GM18505 (cell line): ENCODE data around the gene CDC14A.
"Not testable (repeated sequence)": the region's sequence is repeated elsewhere in the genome, so short reads cannot be mapped to it uniquely, and the experiment has no call there.

Source experiments
- ATAC-seq: cut with Tn5 transposase; IDR thresholded peaks from one replicate; pipeline ENCODE4 v1.9.1; 2021; ENCODE audit not compliant: unreplicated experiment
- POLR2A ChIP-seq: IDR thresholded peaks from 4 replicates; pipeline ENCODE4 v1.6.1; 2011; ENCODE audit warnings: borderline replicate concordance; ENCODE audit not compliant: insufficient read depth, insufficient read length; ENCODE audit errors: extremely low read depth

CDC14A gene

DNA sequence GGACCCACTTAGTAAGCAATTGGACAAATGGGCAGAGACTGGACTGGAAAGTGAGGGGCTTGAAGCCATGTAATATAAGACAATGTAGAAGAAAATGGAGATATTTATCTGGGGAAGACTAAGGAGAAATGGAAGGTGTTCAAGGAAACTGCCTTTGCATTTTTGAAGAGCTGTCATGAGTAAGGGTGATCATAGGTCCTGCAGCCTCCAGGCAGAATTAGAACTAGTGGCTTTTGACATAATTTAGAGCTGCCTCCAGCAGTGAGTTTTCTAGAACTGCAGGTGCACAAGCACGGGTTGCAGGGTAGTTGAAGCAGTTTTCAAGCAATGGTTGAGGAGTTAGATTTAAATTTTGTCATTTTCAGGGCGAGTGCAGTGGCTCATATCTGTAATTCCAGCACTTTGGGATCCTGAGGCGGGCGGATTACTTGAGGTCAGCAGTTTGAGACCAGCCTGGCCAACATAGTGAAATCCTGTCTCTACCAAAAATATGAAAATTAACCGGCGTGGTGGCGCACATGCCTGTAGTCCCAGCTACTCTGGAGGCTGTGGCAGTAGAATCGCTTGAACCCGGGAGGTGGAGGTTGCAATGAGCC is 3.7 kb upstream of the CDC14A start:
- TF ChIP-seq POLR2A = no peak
- ATAC-seq = no peak

DNA sequence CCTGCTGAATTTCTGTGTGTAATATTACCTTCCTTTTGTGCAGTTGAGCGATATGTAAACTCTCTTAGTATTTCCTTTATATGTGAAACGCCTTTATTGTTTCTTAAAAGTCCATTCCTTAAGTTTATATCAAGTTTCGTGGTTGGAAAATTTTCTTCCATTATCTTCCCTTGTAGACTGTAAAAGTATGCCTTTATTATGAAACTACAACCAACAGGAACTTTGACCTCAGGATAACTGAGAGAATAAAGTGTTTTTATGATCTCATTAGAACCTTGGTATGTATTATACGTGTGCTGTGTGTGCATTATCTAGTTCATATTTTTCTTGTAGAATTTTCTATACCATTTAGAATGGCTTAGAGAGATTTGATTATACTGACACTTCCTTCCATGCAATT is 3.1 kb upstream of the CDC14A start:
- ATAC-seq = no peak
- TF ChIP-seq POLR2A = no peak

DNA sequence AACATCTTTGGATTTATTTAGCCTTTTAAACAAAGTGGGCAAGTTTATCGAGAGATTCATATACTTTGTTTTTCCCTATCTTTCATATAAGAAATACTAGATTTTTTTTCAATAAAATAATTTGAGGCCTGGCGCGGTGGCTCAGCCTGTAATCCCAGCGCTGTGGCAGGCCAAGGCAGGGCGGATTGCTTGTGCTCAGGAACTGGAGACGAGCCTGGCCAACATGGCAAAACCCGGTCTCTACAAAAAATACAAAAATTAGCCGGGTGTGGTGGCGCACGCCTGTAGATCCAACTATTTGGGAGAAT is 1.6 kb upstream of the CDC14A start:
- ATAC-seq = no peak
- TF ChIP-seq POLR2A = no peak

GRCh38 chr1:100351095-100351887 is 1.0 kb upstream of the CDC14A start:
- peak; percentile 56 for ATAC-seq
- peak; percentile 47 for TF ChIP-seq POLR2A

DNA sequence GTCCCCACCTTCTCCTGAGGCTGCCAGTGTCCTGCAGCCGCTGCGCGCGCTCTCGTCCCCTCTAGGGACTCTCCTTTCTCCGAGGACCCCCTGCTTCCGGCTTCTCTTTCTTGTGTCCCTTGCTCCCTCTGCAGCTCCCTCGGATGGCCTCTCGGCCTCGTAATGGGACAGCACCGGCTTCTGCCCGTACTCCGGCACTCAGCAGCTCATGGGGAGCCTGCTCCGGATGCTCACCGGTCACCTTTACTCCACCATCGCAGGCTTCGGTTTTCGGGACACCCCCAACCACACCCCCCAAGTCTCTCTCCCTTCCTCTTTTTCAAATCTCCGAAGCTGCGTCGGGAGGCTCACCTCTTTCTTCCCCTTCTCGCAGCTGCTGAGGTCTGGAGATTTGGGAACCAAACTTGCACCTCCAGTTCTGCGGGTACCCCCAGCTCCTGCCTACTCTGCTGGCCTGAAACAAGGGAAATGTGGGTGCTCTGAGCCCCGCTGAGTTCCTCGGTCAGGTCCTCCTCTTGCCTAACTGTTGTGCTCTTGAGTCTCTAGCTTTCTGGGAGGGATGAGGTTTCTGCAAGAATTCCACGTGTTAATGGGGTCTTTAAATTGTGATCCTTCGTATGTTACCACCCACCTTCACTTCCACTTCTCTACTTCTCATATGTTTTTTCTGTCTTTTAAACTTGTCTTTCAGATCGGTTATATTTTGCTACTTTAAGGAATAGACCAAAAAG is 930 bp downstream of the CDC14A start:
- peak; percentile 27 for ATAC-seq
- TF ChIP-seq POLR2A = peak; percentile 45

- ATAC-seq = no peak
- no peak for TF ChIP-seq POLR2A
Observed at GRCh38 chr1:100353988-100354387, 1.7 kb downstream of the CDC14A start.

DNA sequence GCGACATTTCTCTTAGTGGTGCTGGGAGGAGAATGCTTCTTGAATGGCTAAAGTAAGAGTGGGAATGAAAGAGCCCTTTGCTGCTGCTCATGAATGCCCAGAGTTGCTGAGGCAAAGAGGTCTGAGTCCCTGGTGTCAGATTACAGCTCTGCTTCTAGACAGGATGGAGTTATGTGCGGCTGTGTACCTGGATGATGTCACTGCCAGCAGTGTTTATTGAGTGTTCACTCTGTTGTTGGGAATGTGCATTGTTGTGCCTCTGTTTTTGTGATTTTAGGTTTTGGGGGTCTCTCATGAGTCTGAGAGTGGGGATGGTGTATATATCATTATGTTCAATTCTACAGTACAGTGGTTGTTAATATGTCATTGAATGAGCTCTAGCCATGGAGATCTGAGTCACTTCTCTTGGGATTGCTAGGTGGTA is 2.7 kb downstream of the CDC14A start:
- TF ChIP-seq POLR2A = no peak
- no peak for ATAC-seq

DNA sequence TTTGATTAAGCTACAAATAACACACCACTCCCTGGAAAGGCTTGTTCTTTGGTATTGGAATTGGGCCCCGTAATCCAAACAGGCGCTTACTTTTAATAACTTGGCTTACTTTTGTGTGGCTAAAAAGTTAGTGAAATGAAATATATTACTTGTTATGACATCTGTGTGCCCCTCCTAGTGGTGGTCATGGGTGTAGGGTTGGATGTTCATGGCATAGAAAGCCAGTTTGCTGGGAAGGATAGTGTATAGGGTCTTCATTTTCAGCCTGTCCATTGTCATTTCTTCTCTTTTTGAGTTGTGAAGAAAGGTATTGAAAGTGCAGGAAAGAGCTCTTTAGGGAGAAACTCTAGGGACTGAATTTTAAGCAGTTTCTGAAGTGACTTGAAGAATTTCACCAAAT is 5.9 kb downstream of the CDC14A start:
- ATAC-seq = no peak
- no peak for TF ChIP-seq POLR2A

GRCh38 chr1:100359139-100359538 is 6.8 kb downstream of the CDC14A start:
- TF ChIP-seq POLR2A = no peak
- ATAC-seq = no peak

DNA sequence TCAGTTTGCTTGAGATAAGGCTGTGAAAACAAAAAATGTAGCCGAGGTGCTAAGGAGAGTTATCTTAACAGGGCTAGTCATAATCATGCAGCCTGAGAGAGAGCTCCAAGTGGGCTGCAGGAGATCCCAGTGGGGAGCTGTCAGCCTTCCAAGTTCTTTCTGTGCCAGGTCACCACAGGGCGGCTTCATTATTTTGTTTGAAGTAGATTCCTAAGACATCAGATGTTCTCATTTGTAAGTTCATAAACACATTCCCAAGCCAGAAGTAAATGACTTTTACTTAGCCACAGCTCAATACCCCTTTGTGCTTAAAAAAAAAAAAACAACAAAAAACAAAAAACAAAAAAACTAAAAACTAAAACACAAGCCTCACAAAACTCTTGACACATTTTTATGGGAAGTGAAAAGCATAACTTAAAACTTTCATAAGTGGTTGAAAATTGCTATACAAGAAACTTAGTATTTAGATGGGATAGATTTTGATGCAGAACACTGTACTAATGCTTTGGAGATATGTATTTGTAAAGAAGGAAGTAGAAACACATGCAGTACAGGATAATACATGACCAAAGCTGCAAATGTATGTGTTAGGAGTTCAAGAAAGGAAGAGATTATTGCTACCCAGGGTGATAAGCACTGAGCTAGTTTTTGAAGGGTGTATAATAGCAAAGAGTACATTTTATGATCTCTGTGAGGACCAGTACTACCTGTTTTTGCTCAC is 8.6 kb downstream of the CDC14A start:
- ATAC-seq = no peak
- no peak for TF ChIP-seq POLR2A

- no peak for TF ChIP-seq POLR2A
- ATAC-seq = no peak
Observed at GRCh38 chr1:100361511-100362089, 9.3 kb downstream of the CDC14A start.

- no peak for TF ChIP-seq POLR2A
- ATAC-seq = no peak
Observed at GRCh38 chr1:100362821-100363466, 10.6 kb downstream of the CDC14A start.

- no peak for TF ChIP-seq POLR2A
- no peak for ATAC-seq
Observed at GRCh38 chr1:100363831-100364230, 11.5 kb downstream of the CDC14A start.

DNA sequence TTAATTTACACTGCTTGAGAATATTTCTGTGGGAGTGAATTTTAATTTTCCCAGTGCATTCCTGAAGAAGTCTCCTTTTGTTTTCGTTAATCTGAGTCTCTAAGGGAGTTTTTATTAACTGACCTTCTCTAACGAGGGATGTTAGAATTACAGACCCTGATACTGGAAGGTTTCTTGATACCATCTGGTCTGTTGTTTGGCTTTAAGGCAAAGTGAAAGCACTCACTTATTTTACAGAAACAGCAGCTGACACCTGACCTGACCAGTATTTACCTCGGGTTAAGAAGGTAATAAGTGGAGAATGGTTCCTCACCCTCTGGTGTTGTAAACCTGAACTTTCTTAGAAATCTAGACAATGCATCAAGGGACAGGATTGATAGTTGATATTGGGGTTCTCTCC is 12.4 kb downstream of the CDC14A start:
- no peak for ATAC-seq
- TF ChIP-seq POLR2A = no peak

- ATAC-seq = no peak
- no peak for TF ChIP-seq POLR2A
Observed at GRCh38 chr1:100366209-100366525, 13.9 kb downstream of the CDC14A start.

- ATAC-seq = not testable (repeated sequence)
Observed at GRCh38 chr1:100369339-100369738, 17.0 kb downstream of the CDC14A start.

DNA sequence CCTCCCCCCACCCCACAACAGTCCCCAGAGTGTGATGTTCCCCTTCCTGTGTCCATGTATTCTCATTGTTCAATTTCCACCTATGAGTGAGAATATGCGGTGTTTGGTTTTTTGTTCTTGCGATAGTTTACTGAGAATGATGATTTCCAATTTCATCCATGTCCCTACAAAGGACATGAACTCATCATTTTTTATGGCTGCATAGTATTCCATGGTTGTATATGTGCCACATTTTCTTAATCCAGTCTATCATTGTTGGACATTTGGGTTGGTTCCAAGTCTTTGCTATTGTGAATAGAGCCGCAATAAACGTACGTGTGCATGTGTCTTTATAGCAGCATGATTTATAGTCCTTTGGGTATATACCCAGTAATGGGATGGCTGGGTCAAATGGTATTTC is 21.6 kb downstream of the CDC14A start:
- not testable (repeated sequence) for ATAC-seq

DNA sequence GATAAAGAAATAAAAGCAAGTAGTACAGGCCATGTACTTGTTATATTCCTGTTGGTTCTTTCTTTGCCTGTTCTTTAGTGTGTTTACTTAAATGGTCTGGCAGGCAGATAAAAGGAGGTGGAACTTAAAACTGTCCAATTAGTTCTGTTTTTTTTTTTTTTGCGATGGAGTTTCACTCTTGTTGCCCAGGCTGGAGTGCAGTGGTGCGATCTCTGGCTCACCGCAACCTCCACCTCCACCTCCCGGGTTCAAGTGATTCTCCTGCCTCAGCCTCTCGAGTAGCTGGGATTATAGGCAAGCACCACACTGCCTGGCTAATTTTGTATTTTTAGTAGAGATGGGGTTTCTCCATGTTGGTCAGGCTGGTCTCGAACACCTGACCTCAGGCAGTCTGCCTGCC is 24.6 kb downstream of the CDC14A start:
- ATAC-seq = not testable (repeated sequence)
